NCI-H1417 (cell line): ENCODE measurements around the gene SGSM1.
"Not testable (repeated sequence)": the region's sequence is repeated elsewhere in the genome, so short reads cannot be mapped to it uniquely, and the experiment has no call there.

Experiments
- DNase-seq, 3 experiments: peaks; one replicate each; lab custom pipeline; 2025; lab: John Stamatoyannopoulos, UW

SGSM1 gene

GRCh38 chr22:24894220-24894975, 88.4 kb downstream of the SGSM1 start:
- peak; percentile 1 to 87 (median 56) for DNase-seq

GRCh38 chr22:24894998-24895397, 89.0 kb downstream of the SGSM1 start:
- peak in 2 of 3 experiments; percentile 34 to 52 for DNase-seq

- peak in 1 of 3 experiments; percentile 56 for DNase-seq
These were observed 95.4 kb downstream of the SGSM1 start for GRCh38 chr22:24901448-24901847.

DNA sequence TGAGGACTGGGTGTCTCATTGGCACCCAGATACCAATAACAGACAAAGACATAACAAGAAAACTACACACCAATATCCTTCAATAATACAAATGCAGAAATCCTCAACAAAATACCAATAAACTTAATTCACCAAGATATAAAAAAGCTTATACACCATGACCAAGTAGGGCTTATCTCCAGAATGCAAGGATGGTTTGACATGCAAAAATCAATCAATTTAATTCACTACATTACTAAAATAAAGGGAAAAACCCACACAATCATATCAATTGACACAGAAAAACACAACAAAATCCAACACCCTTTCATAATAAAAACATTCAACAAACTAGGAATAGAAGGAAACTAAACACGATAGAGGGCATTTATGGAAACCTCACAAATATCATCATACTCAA, 99.9 kb downstream of the SGSM1 start:
- DNase-seq: no peak

- not testable (repeated sequence) for DNase-seq
These were observed 101.1 kb downstream of the SGSM1 start for GRCh38 chr22:24907101-24907500.

DNA sequence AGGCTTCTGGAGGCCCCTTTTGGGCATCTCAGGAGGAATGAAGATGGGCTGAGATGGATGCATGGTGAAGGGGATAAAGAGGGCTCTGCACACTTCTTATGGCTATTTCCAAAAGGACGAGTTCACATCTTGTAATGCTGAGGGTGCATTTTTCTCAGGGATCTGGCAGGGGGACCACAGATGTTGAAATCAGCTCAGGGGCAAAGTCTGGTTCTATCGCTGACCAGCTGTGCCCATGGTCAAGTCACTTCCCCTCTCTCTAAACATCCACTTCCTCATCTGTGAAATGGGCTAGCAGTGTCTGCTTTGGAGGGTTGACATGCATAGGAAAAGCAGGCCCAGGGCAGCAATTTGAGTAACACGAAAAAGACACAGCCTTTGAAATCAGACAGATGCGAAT, 114.0 kb downstream of the SGSM1 start:
- DNase-seq: no peak

DNA sequence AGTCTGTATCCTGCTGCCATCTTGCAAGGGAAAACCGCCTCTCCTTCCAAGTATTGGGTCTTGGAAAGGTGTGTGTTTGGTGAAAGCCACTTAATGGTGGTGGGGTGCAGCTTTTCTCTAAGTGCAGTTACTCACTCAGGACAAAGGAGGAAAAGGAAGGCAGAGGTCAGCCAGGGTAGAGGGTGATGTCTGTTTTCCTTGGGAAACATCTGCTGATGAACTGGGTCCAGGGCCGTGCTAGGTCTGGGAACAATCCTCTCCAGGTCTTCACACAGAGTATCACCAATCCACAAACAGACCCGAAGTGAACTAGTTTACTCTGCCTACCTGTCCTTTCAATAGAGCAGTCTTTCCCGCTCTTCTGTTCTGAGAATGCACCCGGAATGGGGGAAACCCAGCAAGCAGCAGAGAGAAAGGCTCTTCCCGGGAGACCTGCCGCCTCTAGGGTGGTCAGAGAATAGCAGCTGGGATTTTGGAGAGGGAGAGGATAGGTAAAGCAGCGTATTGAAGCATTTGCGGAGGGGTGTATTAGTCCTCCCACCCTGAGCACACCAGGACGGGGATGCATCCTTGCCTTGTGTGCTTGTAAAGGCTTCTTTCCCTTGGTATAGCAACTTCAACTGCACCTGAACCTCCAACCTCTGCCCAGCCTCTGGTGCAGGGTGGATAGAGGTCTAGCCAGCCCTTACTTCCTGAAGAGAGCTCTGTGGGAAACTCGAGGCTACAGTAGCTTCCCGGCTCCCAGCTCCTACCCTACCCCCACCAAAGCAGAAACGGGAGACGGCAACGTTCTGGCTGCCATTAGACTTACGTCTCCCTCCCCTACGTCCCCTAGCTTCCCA, 119.8 kb downstream of the SGSM1 start:
- DNase-seq: no peak

DNA sequence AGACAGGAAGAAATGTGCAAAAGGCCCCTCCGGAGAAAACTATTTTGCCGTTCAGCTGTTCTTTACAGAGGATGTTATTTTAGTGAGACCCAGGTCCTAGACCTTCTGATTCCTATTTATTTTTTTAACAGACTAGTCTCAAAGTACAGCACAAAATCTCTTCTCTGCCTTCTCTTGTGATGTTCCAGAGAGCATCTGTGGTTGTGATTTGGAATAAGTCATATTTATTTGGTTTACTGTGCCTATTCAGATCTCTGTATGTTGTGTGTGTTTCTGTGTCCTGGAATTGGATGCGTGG, 120.4 kb downstream of the SGSM1 start:
- DNase-seq: no peak

- no peak for DNase-seq
These were observed 121.0 kb downstream of the SGSM1 start for GRCh38 chr22:24926849-24927579.

- no peak for DNase-seq
These were observed 122.3 kb downstream of the SGSM1 start for GRCh38 chr22:24928322-24928721.

- no peak for DNase-seq
These were observed 124.7 kb downstream of the SGSM1 start for GRCh38 chr22:24930678-24931077.

- no peak for DNase-seq
These were observed 129.9 kb downstream of the SGSM1 start for GRCh38 chr22:24935771-24936483.

- peak in 1 of 3 experiments; percentile 15 for DNase-seq
These were observed 131.1 kb downstream of the SGSM1 start for GRCh38 chr22:24937114-24937513.

GRCh38 chr22:24938741-24939341, 132.8 kb downstream of the SGSM1 start:
- peak; percentile 8 to 61 (median 34) for DNase-seq

- no peak for DNase-seq
These were observed 136.3 kb downstream of the SGSM1 start for GRCh38 chr22:24942301-24942700.

GRCh38 chr22:24944217-24944937, 138.4 kb downstream of the SGSM1 start:
- no peak for DNase-seq

GRCh38 chr22:24945430-24945829, 139.4 kb downstream of the SGSM1 start:
- no peak for DNase-seq

DNA sequence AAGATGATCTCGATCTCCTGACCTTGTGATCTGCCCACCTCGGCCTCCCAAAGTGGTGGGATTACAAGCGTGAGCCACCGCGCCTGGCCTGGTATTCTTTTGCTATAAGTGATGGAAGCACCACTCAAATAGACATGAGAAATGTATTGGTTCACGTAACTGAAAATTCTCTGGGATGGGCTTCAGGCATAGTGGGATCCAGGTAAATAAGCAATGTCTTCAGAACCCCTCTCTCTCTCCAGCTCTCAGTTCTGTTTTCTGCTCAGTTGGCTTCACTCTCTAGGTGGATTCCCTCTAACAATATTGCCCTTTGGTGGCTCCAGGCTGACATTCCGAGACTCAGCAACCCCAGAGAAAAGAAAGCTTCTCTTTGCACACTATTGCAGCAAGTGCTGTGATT, 141.4 kb downstream of the SGSM1 start:
- DNase-seq: no peak

DNA sequence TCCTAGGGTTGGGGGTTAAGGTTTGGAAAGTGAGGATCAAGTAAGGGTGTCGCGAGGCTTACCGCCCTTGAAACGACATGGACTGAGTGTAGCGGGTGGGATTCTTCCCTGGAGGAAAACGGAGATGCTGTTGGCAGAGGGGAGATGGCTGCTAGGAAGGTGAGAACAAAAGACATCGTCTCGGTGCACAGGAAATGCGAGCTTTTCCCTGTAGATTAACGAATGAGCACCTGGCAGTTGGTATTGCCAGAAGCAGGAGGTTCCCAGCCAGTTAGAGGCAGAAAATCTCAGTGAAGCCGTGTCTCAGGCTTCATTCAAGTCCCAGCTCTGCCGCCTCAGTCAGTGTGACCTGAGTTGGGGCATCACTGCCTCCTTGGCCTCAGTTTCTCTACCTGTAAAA, 141.9 kb downstream of the SGSM1 start:
- DNase-seq: no peak

- no peak for DNase-seq
These were observed 142.6 kb downstream of the SGSM1 start for GRCh38 chr22:24948356-24949202.
